ENCODE results near the gene TNRC6B. TPM values are rescaled to one million over a fixed set of nuclear protein-coding genes. Genes with fewer than 3 reads are reported as not detected.

The TNRC6B gene
- total RNA-seq, 1 donor = 35.3 TPM

DNA sequence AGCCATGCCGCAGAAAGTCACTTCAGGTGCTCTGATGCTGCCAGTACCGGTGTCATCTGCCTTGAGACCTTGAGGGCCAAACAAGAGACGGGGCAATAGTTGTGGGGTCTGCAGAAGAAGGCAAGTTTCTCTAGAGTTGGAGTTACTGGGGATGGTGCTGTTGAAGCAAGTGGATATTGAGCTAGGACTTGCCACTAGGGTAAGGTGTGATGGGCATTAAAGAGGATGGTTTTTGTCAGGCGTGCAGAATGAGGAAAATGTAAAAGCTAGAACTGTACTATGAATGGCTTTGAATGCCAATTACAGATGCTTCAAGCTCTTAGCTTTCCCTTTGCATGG, 61.6 kb downstream of the TNRC6B start:
- TF ChIP-seq, protein P1, sequence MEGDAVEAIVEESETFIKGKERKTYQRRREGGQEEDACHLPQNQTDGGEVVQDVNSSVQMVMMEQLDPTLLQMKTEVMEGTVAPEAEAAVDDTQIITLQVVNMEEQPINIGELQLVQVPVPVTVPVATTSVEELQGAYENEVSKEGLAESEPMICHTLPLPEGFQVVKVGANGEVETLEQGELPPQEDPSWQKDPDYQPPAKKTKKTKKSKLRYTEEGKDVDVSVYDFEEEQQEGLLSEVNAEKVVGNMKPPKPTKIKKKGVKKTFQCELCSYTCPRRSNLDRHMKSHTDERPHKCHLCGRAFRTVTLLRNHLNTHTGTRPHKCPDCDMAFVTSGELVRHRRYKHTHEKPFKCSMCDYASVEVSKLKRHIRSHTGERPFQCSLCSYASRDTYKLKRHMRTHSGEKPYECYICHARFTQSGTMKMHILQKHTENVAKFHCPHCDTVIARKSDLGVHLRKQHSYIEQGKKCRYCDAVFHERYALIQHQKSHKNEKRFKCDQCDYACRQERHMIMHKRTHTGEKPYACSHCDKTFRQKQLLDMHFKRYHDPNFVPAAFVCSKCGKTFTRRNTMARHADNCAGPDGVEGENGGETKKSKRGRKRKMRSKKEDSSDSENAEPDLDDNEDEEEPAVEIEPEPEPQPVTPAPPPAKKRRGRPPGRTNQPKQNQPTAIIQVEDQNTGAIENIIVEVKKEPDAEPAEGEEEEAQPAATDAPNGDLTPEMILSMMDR (IDR thresholded peaks at IDR 0.05; ENCODE audit: insufficient read depth, low read length) = no peak
- H3K4me3 ChIP-seq (ENCODE audit: low read depth, low read length) = no peak overlapping the region
- DNase-seq (ENCODE audit: low read depth) = no peak

DNA sequence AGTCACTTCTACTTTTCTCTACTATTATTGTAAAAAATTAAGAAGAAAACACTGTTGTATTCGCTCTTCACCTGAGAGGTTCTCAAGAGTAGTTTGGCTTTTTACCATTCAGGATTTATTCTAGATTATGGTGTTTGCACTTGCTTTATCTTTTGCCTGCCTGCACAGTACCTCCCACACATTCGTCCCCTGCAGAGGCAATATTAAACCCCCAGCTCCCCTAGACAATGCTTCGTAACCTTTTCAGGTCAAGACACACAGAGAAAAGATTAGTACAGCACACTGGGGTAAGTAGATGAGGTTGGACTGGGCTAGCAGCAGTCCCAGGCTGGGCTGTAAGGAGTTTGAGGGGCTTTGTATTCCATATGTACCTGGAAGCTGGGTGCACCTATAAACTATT, 62.4 kb downstream of the TNRC6B start:
- TF ChIP-seq, protein P1 (IDR thresholded peaks at IDR 0.05; ENCODE audit: insufficient read depth, low read length) = no peak
- H3K4me3 ChIP-seq (ENCODE audit: low read depth, low read length) = no peak overlapping the region
- DNase-seq (ENCODE audit: low read depth) = no peak

DNA sequence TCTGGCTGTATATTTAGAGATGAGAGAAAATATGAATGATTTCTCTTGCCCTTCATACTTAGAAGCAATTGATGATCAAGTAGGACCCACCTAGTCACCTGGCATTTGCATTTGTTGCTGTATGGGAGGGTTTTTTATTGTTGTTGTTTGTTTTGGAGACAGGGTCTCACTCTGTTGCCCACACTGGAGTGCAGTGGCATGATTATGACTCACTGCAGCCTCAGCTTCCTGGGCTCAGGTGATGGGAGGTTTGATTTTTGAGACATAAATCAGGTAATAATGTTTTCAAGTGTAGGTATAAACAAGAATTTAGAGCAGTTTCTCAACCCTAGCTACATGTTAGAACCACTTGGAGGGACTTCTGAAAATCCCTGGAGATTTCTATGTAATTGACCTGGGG, 63.0 kb downstream of the TNRC6B start:
- TF ChIP-seq, protein P1 (IDR thresholded peaks at IDR 0.05; ENCODE audit: insufficient read depth, low read length) = no peak
- no peak for DNase-seq (ENCODE audit: low read depth)
- no peak overlapping the region for H3K4me3 ChIP-seq (ENCODE audit: low read depth, low read length)

DNA sequence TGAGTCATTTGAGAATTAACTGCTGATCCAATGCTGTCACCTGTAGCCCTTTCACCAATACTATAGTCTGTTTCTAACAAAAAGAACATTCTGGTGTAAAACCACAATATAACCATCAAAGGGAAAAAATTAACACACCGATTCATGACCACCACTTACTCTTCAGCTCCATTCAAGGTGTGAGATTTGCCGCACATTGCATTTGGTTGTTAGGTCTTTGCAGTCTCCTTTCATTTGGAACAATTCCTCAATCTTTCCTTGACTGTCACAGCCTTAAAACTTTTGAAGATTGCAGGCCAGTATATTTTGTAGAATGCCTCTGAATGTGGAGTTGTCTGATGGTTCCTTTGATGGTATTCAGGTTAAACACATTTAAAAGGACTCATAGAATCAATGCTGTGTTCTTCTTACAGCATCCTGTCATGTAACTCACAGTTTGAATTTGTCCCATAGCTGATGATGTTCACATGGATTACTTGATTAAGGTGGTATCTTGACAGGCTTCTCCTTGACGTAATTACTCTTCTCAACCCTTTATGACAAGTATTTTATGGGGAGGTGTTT, 63.6 kb downstream of the TNRC6B start:
- TF ChIP-seq, protein P1 (IDR thresholded peaks at IDR 0.05; ENCODE audit: insufficient read depth, low read length) = no peak
- no peak overlapping the region for H3K4me3 ChIP-seq (ENCODE audit: low read depth, low read length)
- no peak for DNase-seq (ENCODE audit: low read depth)

DNA sequence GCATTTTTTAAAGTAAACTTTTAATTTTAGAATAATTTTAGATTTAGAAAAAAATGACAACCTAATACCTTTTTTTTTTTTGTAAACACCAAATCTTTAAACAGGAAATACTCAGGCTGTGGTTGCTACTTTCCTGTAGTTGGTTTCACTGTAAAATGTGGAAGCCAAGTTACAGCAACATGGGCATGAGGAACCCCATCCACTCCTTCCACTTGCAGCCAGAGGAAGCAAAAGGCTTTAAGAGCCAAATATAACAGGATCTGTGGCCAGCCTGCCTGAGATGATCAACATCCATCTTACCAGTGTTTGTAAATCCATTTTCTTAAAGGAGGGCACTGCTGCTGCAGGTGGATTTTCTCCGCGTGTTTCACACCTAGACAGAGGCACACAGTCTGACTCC, 66.2 kb downstream of the TNRC6B start:
- no peak overlapping the region for H3K4me3 ChIP-seq (ENCODE audit: low read depth, low read length)
- DNase-seq (ENCODE audit: low read depth) = no peak

DNA sequence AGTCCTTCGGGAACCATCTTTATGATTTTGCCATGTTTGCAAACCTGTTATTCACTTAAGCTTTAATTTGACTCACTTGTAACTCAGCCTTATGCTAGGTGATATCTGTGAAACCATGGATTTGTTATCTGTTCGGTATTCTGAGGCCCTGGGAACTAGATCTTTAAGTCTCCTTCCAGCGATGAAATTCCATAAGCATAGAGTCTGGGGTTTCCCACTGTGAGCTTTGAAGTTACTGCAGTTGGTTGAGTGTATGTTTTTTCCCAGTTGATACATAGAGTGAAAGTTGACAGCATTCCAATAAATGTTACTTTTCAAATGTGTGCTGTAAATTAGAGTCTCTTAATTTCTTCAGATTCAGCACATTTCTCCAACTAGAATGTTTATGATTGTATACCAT, 66.9 kb downstream of the TNRC6B start:
- TF ChIP-seq, protein P1 (IDR thresholded peaks at IDR 0.05; ENCODE audit: insufficient read depth, low read length) = no peak
- H3K4me3 ChIP-seq (ENCODE audit: low read depth, low read length) = no peak overlapping the region
- no peak for DNase-seq (ENCODE audit: low read depth)

More for the DNA sequence above, 66.2 kb downstream of the TNRC6B start:
- TF ChIP-seq, protein P1 (IDR thresholded peaks at IDR 0.05; ENCODE audit: insufficient read depth, low read length) = no peak

DNA sequence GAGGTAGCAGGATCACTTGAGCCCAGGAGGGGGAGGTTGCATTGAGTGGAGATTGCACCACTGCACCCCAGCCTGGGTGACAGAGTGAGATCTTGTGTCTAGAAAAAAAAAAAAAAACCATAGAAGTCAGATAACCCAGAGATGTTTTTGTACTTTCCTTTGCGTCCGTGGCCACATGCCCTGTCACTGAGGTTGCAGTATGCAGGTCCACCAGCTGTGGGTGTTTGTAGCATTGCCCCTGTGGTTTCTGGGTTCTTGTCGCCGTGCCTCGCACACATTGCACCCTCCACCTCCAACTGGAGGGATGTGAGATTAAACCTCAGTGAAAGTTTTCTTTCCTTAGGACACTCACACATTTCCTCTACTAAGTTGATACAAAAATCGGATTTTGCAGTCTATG, 70.3 kb downstream of the TNRC6B start:
- DNase-seq (ENCODE audit: low read depth) = no peak
- TF ChIP-seq, protein P1 (IDR thresholded peaks at IDR 0.05; ENCODE audit: insufficient read depth, low read length) = no peak
- no peak overlapping the region for H3K4me3 ChIP-seq (ENCODE audit: low read depth, low read length)
